Epithelial cell of esophagus (primary cell): ENCODE measurements around the gene DPP7.

Experiments used
- DNase-seq: peaks from one replicate; pipeline ENCODE4 v3.0.0; 2010; ENCODE audit warnings: low read depth
- H3K4me3 ChIP-seq: 2 replicates; pipeline ENCODE4 v1.5.1; 2011; ENCODE audit warnings: mild to moderate bottlenecking, low read length, control low read depth
- CTCF ChIP-seq: IDR thresholded peaks from 2 replicates; pipeline ENCODE4 v1.5.1; 2011; ENCODE audit warnings: low read depth, mild to moderate bottlenecking, low read length, control low read depth, inconsistent platforms; ENCODE audit not compliant: insufficient read depth; ENCODE audit errors: missing control alignments

The DPP7 gene

GRCh38 chr9:137080260-137081122 lies 34.0 kb downstream of the DPP7 start:
- TF ChIP-seq CTCF, result no peak
- no peak for DNase-seq
- H3K4me3 ChIP-seq, result no peak overlapping the region

- no peak for DNase-seq
These were observed 35.1 kb downstream of the DPP7 start for GRCh38 chr9:137079401-137079787.

GRCh38 chr9:137078701-137079400 lies 35.7 kb downstream of the DPP7 start:
- H3K4me3 ChIP-seq, result no peak overlapping the region
- TF ChIP-seq CTCF, result no peak

More at GRCh38 chr9:137079401-137079787, 35.1 kb downstream of the DPP7 start:
- no peak for TF ChIP-seq CTCF
- no peak overlapping the region for H3K4me3 ChIP-seq

GRCh38 chr9:137077758-137078693 lies 36.5 kb downstream of the DPP7 start:
- no peak for TF ChIP-seq CTCF
- no peak for DNase-seq
- H3K4me3 ChIP-seq, result peak overlapping the region; percentile 40

More at GRCh38 chr9:137078701-137079400, 35.7 kb downstream of the DPP7 start:
- DNase-seq, result no peak

GRCh38 chr9:137077010-137077747 lies 37.4 kb downstream of the DPP7 start, which contains the start of gene UAP1L1:
TSS of gene UAP1L1 (plus strand) at chr9:137077517. CDS start at chr9:137077533, 16 bp downstream.
- DNase-seq, result peak; percentile 43
- TF ChIP-seq CTCF, result no peak
- peak within 1 kb of the TSS; percentile 40 for H3K4me3 ChIP-seq

GRCh38 chr9:137076636-137077009 lies 37.9 kb downstream of the DPP7 start:
- no peak for TF ChIP-seq CTCF
- H3K4me3 ChIP-seq, result no peak overlapping the region
- no peak for DNase-seq
